HepG2 (cell line): ENCODE data around the gene MLF1. TPM values are rescaled to one million over a fixed set of nuclear protein-coding genes. Genes with fewer than 3 reads are reported as not detected.

Source experiments
- GLI4 ChIP-seq: sonication (generic); formaldehyde crosslinking; IDR thresholded peaks from 2 replicates; pipeline ENCODE4 v1.5.1; 2020; ENCODE audit warnings: missing genetic modification reagents, mild to moderate bottlenecking, moderate library complexity, borderline replicate concordance
- PHF8 ChIP-seq: sonication (generic); formaldehyde crosslinking; IDR thresholded peaks from 2 replicates; pipeline ENCODE4 v1.5.0; 2020; ENCODE audit warnings: missing genetic modification reagents
- SNAPC2 ChIP-seq: sonication (generic); formaldehyde crosslinking; IDR thresholded peaks from 2 replicates; pipeline ENCODE4 v1.8.1; 2022; ENCODE audit warnings: mild to moderate bottlenecking, missing genetic modification reagents
- SYNCRIP ChIP-seq: fragments of 200-400 bp; formaldehyde crosslinking; IDR thresholded peaks from 2 replicates; pipeline ENCODE4 v1.6.1; 2018; ENCODE audit warnings: mild to moderate bottlenecking, low read depth, low read length; ENCODE audit not compliant: insufficient read depth
- THYN1 ChIP-seq: sonication (generic); formaldehyde crosslinking; IDR thresholded peaks from 2 replicates; pipeline ENCODE4 v1.8.1; 2023; ENCODE audit warnings: low read depth, mild to moderate bottlenecking, moderate library complexity, missing genetic modification reagents, borderline replicate concordance
- ZBTB20 ChIP-seq: sonication (generic); formaldehyde crosslinking; IDR thresholded peaks from 2 replicates; pipeline ENCODE4 v1.8.1; 2023; ENCODE audit warnings: missing genetic modification reagents, low read depth, mild to moderate bottlenecking, borderline replicate concordance
- ZBTB21 ChIP-seq: sonication (generic); formaldehyde crosslinking; IDR thresholded peaks from 2 replicates; pipeline ENCODE4 v1.4.0; 2020; ENCODE audit warnings: missing genetic modification reagents
- ZNF160 ChIP-seq: sonication (generic); formaldehyde crosslinking; IDR thresholded peaks from 2 replicates; pipeline ENCODE4 v1.8.0; 2022; ENCODE audit warnings: mild to moderate bottlenecking, inconsistent platforms, missing genetic modification reagents
- ZNF232 ChIP-seq: sonication (generic); formaldehyde crosslinking; IDR thresholded peaks from 2 replicates; pipeline ENCODE4 v1.4.0; 2020; ENCODE audit warnings: missing genetic modification reagents, borderline replicate concordance
- ZNF816 ChIP-seq: sonication (generic); formaldehyde crosslinking; IDR thresholded peaks from 2 replicates; pipeline ENCODE4 v1.8.0; 2022; ENCODE audit warnings: missing genetic modification reagents, mild to moderate bottlenecking, borderline replicate concordance
- polyA plus RNA-seq, 8 experiments: library from polyadenylated mRNA; depleted of rRNA in 3 of 8; stranded (reverse) in 7 of 8; unstranded in 1 of 8; fragments of >200 nt; fragmentation: Illumina TruSeq in 4 of 8; extraction: Trizol in 4 of 8; gene quantifications; 2 replicates each; pipeline versions ENCODE4 v1.2.1 to v1.2.3, GENCODE V29; 2011 to 2016; ENCODE audit warnings: low read depth in 4 of 8, missing spikeins in 1 of 8, mixed read lengths in 1 of 8; ENCODE audit not compliant: insufficient read depth in 1 of 8
- total RNA-seq, 5 experiments: library from RNA; depleted of rRNA; stranded (reverse); fragments of >200 nt; fragmentation: Illumina TruSeq; extraction: Trizol; gene quantifications; 2 replicates each; pipeline ENCODE4 v1.2.3, GENCODE V29; 2016; ENCODE audit warnings: low read depth in 1 of 5
- TF ChIP-seq, protein P1 (sequence below): sonication (generic); formaldehyde crosslinking; IDR thresholded peaks from one replicate; pipeline ENCODE4 v1.5.1; 2020; ENCODE audit warnings: mild to moderate bottlenecking, missing genetic modification reagents; ENCODE audit errors: not compliant biosample characterization
- TF ChIP-seq, protein P2 (sequence below): sonication (generic); formaldehyde crosslinking; IDR thresholded peaks from 2 replicates; pipeline ENCODE4 v1.9.0; 2021; ENCODE audit warnings: missing genetic modification reagents, borderline replicate concordance
- TF ChIP-seq, protein P3 (sequence below): IDR thresholded peaks from 2 replicates; pipeline ENCODE4 v1.6.1; 2016; ENCODE audit warnings: low read depth, borderline replicate concordance
- TF ChIP-seq, protein P4 (sequence below): sonication (generic); formaldehyde crosslinking; IDR thresholded peaks from 2 replicates; pipeline ENCODE4 v1.4.0; 2020; ENCODE audit warnings: missing genetic modification reagents

MLF1 gene
- total and polyA plus RNA-seq, 2 of the 13 experiments (the other 11 are each of a cell fraction or from before 2014, with no cell fraction given): 0.88 to 1.0 TPM

- TF ChIP-seq, protein P1, sequence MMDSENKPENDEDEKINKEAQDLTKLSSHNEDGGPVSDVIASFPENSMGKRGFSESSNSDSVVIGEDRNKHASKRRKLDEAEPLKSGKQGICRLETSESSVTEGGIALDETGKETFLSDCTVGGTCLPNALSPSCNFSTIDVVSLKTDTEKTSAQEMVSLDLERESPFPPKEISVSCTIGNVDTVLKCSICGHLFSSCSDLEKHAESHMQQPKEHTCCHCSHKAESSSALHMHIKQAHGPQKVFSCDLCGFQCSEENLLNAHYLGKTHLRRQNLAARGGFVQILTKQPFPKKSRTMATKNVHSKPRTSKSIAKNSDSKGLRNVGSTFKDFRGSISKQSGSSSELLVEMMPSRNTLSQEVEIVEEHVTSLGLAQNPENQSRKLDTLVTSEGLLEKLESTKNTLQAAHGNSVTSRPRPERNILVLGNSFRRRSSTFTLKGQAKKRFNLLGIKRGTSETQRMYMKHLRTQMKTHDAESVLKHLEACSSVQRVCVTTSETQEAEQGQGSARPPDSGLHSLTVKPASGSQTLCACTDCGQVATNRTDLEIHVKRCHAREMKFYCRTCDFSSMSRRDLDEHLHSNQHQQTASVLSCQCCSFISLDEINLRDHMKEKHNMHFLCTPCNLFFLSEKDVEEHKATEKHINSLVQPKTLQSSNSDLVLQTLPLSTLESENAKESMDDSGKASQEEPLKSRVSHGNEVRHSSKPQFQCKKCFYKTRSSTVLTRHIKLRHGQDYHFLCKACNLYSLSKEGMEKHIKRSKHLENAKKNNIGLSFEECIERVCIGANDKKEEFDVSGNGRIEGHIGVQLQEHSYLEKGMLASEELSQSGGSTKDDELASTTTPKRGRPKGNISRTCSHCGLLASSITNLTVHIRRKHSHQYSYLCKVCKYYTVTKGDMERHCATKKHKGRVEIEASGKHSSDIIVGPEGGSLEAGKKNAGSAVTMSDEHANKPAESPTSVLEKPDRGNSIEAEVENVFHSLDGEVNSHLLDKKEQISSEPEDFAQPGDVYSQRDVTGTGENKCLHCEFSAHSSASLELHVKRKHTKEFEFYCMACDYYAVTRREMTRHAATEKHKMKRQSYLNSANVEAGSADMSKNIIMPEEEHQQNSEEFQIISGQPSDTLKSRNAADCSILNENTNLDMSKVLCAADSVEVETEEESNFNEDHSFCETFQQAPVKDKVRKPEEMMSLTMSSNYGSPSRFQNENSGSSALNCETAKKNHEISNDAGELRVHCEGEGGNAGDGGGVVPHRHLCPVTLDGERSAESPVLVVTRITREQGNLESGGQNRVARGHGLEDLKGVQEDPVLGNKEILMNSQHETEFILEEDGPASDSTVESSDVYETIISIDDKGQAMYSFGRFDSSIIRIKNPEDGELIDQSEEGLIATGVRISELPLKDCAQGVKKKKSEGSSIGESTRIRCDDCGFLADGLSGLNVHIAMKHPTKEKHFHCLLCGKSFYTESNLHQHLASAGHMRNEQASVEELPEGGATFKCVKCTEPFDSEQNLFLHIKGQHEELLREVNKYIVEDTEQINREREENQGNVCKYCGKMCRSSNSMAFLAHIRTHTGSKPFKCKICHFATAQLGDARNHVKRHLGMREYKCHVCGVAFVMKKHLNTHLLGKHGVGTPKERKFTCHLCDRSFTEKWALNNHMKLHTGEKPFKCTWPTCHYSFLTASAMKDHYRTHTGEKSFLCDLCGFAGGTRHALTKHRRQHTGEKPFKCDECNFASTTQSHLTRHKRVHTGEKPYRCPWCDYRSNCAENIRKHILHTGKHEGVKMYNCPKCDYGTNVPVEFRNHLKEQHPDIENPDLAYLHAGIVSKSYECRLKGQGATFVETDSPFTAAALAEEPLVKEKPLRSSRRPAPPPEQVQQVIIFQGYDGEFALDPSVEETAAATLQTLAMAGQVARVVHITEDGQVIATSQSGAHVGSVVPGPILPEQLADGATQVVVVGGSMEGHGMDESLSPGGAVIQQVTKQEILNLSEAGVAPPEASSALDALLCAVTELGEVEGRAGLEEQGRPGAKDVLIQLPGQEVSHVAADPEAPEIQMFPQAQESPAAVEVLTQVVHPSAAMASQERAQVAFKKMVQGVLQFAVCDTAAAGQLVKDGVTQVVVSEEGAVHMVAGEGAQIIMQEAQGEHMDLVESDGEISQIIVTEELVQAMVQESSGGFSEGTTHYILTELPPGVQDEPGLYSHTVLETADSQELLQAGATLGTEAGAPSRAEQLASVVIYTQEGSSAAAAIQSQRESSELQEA (CRISPR knock-in tag): no peak
- no peak for TF ChIP-seq SNAPC2 (CRISPR knock-in tag)
- TF ChIP-seq, protein P2, sequence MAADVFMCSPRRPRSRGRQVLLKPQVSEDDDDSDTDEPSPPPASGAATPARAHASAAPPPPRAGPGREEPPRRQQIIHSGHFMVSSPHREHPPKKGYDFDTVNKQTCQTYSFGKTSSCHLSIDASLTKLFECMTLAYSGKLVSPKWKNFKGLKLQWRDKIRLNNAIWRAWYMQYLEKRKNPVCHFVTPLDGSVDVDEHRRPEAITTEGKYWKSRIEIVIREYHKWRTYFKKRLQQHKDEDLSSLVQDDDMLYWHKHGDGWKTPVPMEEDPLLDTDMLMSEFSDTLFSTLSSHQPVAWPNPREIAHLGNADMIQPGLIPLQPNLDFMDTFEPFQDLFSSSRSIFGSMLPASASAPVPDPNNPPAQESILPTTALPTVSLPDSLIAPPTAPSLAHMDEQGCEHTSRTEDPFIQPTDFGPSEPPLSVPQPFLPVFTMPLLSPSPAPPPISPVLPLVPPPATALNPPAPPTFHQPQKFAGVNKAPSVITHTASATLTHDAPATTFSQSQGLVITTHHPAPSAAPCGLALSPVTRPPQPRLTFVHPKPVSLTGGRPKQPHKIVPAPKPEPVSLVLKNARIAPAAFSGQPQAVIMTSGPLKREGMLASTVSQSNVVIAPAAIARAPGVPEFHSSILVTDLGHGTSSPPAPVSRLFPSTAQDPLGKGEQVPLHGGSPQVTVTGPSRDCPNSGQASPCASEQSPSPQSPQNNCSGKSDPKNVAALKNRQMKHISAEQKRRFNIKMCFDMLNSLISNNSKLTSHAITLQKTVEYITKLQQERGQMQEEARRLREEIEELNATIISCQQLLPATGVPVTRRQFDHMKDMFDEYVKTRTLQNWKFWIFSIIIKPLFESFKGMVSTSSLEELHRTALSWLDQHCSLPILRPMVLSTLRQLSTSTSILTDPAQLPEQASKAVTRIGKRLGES (CRISPR knock-in tag): no peak
- TF ChIP-seq THYN1 (CRISPR knock-in tag): no peak
- no peak for TF ChIP-seq ZNF816 (CRISPR knock-in tag)
- TF ChIP-seq ZNF160 (CRISPR knock-in tag): no peak
- TF ChIP-seq, protein P3, sequence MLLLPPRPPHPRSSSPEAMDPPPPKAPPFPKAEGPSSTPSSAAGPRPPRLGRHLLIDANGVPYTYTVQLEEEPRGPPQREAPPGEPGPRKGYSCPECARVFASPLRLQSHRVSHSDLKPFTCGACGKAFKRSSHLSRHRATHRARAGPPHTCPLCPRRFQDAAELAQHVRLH (CRISPR knock-in tag): no peak
- no peak for TF ChIP-seq PHF8 (CRISPR knock-in tag)
- TF ChIP-seq GLI4 (CRISPR knock-in tag): no peak
- peak; percentile 97; the same call in 1 of the 2 replicates for TF ChIP-seq ZBTB20
- no peak for TF ChIP-seq ZNF232 (CRISPR knock-in tag)
- TF ChIP-seq ZBTB21 (CRISPR knock-in tag): no peak
- TF ChIP-seq SYNCRIP: no peak
- TF ChIP-seq, protein P4, sequence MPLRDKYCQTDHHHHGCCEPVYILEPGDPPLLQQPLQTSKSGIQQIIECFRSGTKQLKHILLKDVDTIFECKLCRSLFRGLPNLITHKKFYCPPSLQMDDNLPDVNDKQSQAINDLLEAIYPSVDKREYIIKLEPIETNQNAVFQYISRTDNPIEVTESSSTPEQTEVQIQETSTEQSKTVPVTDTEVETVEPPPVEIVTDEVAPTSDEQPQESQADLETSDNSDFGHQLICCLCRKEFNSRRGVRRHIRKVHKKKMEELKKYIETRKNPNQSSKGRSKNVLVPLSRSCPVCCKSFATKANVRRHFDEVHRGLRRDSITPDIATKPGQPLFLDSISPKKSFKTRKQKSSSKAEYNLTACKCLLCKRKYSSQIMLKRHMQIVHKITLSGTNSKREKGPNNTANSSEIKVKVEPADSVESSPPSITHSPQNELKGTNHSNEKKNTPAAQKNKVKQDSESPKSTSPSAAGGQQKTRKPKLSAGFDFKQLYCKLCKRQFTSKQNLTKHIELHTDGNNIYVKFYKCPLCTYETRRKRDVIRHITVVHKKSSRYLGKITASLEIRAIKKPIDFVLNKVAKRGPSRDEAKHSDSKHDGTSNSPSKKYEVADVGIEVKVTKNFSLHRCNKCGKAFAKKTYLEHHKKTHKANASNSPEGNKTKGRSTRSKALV (CRISPR knock-in tag): 0 out of 2 replicates have a peak, but pooled peaks have one; percentile 27
Measured at GRCh38 chr3:158552124-158552523, 18.9 kb upstream of the MLF1 start (continued).
